ENCODE measurements around the gene TFEB.

The TFEB gene

DNA sequence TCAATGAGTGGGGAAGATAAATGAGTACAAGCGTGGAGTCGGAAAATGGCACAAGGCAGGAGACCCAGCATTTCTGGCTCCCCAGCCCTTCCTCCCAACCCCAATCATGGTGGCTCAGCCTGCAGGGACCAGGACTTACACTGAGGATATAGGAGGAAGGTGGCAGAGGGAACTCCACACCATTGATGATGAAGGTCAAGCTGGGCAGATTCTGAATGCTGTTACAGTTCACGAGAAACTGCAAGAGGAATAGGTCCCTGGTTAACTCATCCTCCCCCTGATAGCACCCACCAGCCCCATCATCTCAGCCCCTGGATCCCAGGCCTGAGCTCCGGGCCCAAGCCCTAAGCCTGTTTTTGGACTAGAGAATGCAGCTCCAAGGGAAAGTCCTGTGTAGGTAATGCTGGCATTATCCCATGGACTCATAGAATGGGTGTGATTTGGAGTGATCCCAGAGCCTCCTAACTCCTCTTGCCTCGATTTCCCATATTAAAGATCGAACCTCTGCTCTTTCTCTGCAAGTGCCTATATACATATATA, 2.3 kb upstream of the TFEB start:
- Mint-ChIP-seq H3K27ac (no peak overlapping the region), H3K27me3 (ENCODE audit: low read depth) (no peaks in the 10 kb centered on the region), H3K36me3 (ENCODE audit: low read depth) (no peaks in the 10 kb centered on the region), H3K4me1 (ENCODE audit: low read depth) (peaks cover 14% of the 10 kb centered on the region), H3K4me3 (no peak overlapping the region), H3K9me3 (no peaks in the 10 kb centered on the region)
- no peak for DNase-seq (ENCODE audit: low spot score)

DNA sequence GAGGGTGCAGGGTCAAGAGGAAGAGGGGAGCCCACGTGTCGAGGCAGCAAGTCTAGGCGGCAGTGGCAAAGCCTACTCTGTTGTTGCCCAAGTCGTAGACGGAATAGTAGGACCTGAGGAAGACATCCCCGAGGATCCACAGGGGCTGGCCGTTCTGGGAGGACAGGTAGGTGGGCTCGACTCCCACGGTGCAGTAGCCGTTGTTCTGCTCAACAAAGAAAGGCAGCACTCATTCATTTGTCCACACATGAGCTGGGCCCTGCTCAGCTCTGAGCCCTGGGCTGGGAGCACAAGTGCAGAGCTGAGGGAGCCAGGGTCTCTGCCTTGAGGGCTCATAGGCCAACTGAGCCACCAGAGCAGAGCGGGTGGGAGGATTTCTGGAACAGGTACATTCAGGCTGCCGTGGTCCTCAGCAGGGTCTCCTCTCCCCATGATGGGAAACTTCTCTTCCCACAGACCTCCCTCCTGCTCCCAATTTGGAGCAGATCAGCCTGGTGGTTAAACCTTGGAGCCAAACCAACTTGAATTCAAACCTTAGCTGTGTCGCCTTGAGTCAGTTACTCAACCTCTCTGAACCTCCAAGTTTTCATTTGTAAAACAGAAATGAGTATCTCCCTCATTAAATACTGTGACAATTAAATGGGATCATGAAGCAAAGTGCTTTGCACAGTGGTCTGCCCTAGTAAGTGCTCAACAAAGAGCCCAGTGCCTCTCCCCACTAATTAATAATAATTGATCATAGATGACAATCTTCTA, 1.6 kb upstream of the TFEB start:
- Mint-ChIP-seq H3K27ac (no peak overlapping the region), H3K4me3 (no peak overlapping the region), H3K9me3 (no peaks in the 10 kb centered on the region), H3K27me3 (ENCODE audit: low read depth) (no peaks in the 10 kb centered on the region), H3K36me3 (ENCODE audit: low read depth) (no peaks in the 10 kb centered on the region), H3K4me1 (ENCODE audit: low read depth) (peaks cover 18% of the 10 kb centered on the region)
- DNase-seq (ENCODE audit: low spot score), result no peak

DNA sequence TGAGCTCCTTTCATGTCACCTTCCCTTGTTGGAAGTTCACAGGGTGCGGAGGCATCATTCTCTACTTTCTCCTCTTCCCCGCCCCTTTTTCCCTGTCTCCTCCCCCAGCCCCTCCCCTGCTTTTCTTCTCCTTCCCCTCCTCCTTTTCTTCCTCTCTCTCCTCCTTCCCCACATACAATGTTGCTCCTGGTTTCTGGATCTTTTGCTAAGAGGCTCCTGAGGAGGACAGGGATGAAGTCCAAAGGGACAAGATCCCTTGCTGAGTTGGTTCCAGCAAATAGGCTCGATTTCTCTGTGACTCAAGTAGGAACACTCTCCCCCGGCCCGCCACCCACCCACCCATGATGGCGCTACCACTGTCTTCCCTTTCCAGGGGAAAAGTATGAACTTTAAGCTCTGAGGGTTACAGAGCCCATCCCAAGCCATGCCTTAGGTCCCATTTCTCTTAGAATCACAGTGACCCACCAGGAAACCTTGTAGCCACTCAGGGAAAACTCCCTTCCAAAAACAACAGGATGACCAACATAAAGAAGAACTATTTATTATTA, 852 bp upstream of the TFEB start:
- H3K4me1 Mint-ChIP-seq (ENCODE audit: low read depth), result peaks cover 18% of the 10 kb centered on the region
- H3K9me3 Mint-ChIP-seq, result no peaks in the 10 kb centered on the region
- H3K4me3 Mint-ChIP-seq, result peak overlapping the region; percentile 73
- no peak overlapping the region for H3K27ac Mint-ChIP-seq
- DNase-seq (ENCODE audit: low spot score), result no peak
- no peaks in the 10 kb centered on the region for H3K36me3 Mint-ChIP-seq (ENCODE audit: low read depth)
- H3K27me3 Mint-ChIP-seq (ENCODE audit: low read depth), result no peaks in the 10 kb centered on the region

DNA sequence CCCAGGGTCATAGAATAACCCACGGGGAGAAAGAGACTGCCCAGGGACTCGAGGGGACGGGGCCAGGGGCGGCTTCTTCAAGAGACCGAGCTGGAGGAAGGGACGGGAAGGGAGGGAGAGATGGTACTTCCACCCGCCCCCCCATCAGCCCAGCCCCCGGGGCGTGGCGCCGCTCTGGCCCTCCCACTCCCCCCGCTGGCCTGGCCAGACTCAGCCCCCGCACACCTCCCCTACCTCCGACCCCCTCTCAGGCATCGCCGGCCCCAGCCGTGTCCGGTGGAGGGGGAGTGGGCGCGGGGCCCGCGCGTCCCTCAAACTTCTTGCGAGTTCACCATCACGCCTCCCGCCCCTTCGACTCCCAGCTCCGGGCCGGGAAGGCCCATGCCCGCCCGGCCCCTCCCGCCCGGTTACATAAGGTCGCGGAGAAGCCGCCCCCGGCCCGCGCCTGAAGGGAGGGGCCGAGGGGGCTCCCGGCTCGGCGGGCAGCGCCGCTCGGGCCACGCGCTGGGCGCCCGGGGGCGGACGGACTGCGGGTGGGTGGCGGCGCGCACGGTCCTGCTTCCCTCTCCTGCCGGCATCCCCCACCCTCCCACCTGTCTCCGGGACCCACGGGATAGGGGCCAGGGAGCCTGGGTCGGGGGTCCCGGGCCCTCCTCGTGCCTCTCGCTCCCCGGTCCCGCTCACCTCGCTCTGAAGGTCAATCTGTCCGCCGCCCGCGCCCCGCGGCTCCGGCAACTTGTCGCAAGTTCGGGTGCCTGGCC, 562 bp downstream of the TFEB start:
- H3K9me3 Mint-ChIP-seq, result no peaks in the 10 kb centered on the region
- no peaks in the 10 kb centered on the region for H3K36me3 Mint-ChIP-seq (ENCODE audit: low read depth)
- peak; percentile 66 for DNase-seq (ENCODE audit: low spot score)
- peak overlapping the region; percentile 58 for H3K4me3 Mint-ChIP-seq
- H3K27ac Mint-ChIP-seq, result peak overlapping the region; percentile 49
- peaks cover 27% of the 10 kb centered on the region for H3K4me1 Mint-ChIP-seq (ENCODE audit: low read depth)
- no peaks in the 10 kb centered on the region for H3K27me3 Mint-ChIP-seq (ENCODE audit: low read depth)

DNA sequence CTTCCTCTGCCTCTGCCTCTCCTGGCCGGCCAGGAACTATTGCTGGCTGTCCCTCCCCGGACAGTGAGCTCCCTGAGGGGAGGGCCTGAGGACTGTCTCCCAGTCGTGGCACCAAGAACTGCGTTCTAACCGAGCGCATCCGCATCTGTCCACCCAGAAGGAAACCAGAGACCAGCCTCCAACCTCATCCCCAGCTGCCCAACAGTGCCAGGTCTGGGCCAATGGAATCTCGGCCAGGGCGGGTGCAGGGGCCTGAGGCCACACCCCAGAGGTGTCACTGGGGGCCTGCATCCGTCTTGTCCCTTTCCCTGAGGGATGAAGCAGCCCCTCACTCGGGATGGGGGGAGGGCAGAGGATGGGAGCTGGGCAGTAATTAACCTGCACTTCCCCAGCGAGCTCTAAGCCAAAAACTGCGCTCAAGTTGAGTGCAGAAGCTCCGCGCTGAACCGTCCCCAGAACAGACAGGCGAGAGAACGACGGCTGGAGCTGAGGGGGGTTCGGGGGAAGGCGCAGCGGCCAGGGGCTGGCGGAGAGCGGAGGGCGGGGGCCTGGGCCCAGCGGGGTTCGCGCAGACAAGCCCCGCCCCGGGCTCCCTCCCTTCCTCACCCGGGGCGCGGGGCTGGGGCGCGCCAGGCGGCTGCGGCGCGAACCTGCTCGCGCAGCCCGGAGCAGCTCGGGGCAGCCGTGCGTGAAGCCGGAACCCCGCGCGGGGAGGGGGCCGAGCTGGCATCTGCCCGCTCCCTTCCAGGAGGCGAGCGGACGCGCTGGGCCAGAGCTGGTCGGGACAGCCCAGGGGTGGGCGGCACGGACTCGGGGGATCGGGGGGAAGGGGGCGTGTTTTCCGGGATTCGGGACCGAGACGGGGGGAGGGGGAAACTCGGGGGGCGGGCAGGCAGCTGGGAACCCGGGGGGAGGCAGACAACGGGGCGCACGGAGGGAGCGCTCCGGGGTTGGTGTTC, 1.4 kb downstream of the TFEB start:
- Mint-ChIP-seq H3K9me3 (no peaks in the 10 kb centered on the region), H3K36me3 (ENCODE audit: low read depth) (no peaks in the 10 kb centered on the region), H3K4me3 (peak overlapping the region; percentile 83), H3K4me1 (ENCODE audit: low read depth) (peaks cover 27% of the 10 kb centered on the region), H3K27me3 (ENCODE audit: low read depth) (no peaks in the 10 kb centered on the region), H3K27ac (peak overlapping the region; percentile 78)
- peak; percentile 64 for DNase-seq (ENCODE audit: low spot score)

DNA sequence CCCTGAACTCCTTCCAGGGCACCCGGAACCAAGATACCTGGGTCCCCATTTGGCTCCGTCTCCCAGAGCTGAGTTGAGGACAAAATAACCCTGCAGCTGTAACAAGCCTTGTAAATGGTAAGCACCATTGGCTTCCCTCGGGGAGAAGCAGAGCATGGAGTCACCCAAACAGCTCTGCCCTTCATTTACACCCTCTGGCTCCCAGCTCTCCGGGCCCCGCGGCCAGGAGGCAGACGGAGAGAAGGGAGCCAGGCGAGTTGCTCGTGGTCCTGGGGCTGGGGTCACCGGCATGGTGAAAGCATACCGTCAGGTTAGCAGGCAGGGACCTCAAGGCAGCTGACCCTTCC, 2.1 kb downstream of the TFEB start:
- Mint-ChIP-seq H3K27me3 (ENCODE audit: low read depth) (no peaks in the 10 kb centered on the region), H3K36me3 (ENCODE audit: low read depth) (no peaks in the 10 kb centered on the region), H3K4me1 (ENCODE audit: low read depth) (peaks cover 27% of the 10 kb centered on the region), H3K9me3 (no peaks in the 10 kb centered on the region), H3K4me3 (peak overlapping the region; percentile 83), H3K27ac (peak overlapping the region; percentile 20)
- no peak for DNase-seq (ENCODE audit: low spot score)

GRCh38 chr6:41732591-41733359, 2.6 kb downstream of the TFEB start:
- Mint-ChIP-seq H3K27me3 (ENCODE audit: low read depth) (no peaks in the 10 kb centered on the region), H3K36me3 (ENCODE audit: low read depth) (no peaks in the 10 kb centered on the region), H3K9me3 (no peaks in the 10 kb centered on the region), H3K4me3 (peak overlapping the region; percentile 10), H3K4me1 (ENCODE audit: low read depth) (peaks cover 27% of the 10 kb centered on the region), H3K27ac (peak overlapping the region; percentile 67)
- DNase-seq (ENCODE audit: low spot score), result peak; percentile 56

GRCh38 chr6:41732149-41732548, 3.3 kb downstream of the TFEB start:
- Mint-ChIP-seq H3K27ac (peak overlapping the region; percentile 67), H3K36me3 (ENCODE audit: low read depth) (no peaks in the 10 kb centered on the region), H3K27me3 (ENCODE audit: low read depth) (no peaks in the 10 kb centered on the region), H3K9me3 (no peaks in the 10 kb centered on the region), H3K4me3 (peak overlapping the region; percentile 10), H3K4me1 (ENCODE audit: low read depth) (peaks cover 27% of the 10 kb centered on the region)
- no peak for DNase-seq (ENCODE audit: low spot score)

GRCh38 chr6:41731561-41732086, 3.8 kb downstream of the TFEB start:
- Mint-ChIP-seq H3K4me1 (ENCODE audit: low read depth) (peaks cover 29% of the 10 kb centered on the region), H3K36me3 (ENCODE audit: low read depth) (no peaks in the 10 kb centered on the region), H3K27me3 (ENCODE audit: low read depth) (no peaks in the 10 kb centered on the region), H3K9me3 (no peaks in the 10 kb centered on the region), H3K4me3 (no peak overlapping the region), H3K27ac (no peak overlapping the region)
- DNase-seq (ENCODE audit: low spot score), result no peak

GRCh38 chr6:41730531-41731436, 4.6 kb downstream of the TFEB start:
- no peaks in the 10 kb centered on the region for H3K27me3 Mint-ChIP-seq (ENCODE audit: low read depth)
- no peak overlapping the region for H3K27ac Mint-ChIP-seq
- H3K4me3 Mint-ChIP-seq, result peak overlapping the region; percentile 7
- no peaks in the 10 kb centered on the region for H3K9me3 Mint-ChIP-seq
- H3K36me3 Mint-ChIP-seq (ENCODE audit: low read depth), result no peaks in the 10 kb centered on the region
- H3K4me1 Mint-ChIP-seq (ENCODE audit: low read depth), result peaks cover 28% of the 10 kb centered on the region
- peak; percentile 32 for DNase-seq (ENCODE audit: low spot score)

GRCh38 chr6:41729624-41730023, 5.8 kb downstream of the TFEB start:
- Mint-ChIP-seq H3K9me3 (no peaks in the 10 kb centered on the region), H3K27ac (no peak overlapping the region), H3K4me3 (no peak overlapping the region), H3K4me1 (ENCODE audit: low read depth) (peaks cover 26% of the 10 kb centered on the region), H3K27me3 (ENCODE audit: low read depth) (no peaks in the 10 kb centered on the region), H3K36me3 (ENCODE audit: low read depth) (no peaks in the 10 kb centered on the region)
- DNase-seq (ENCODE audit: low spot score), result no peak

DNA sequence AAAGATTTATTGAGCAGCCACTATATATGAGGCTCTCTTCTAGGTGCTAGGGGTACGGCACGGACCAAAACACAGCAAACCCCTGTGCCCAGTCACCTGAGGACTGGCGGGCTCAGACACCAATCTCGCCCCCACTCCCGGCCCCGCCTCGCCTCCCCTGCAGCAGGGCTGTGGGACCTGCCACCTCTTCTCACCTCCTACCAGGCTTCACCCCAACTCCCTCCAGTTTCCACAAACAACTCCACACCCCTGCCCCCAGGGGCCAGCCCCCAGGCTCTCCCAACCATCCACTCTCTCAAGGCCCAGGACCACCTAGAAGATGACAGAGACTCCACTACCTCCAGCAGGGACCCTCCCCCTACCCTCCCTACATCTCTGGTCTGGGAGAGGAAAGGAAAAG, 6.5 kb downstream of the TFEB start:
- no peaks in the 10 kb centered on the region for H3K9me3 Mint-ChIP-seq
- no peak for DNase-seq (ENCODE audit: low spot score)
- H3K27ac Mint-ChIP-seq, result no peak overlapping the region
- H3K4me1 Mint-ChIP-seq (ENCODE audit: low read depth), result peaks cover 25% of the 10 kb centered on the region
- H3K27me3 Mint-ChIP-seq (ENCODE audit: low read depth), result no peaks in the 10 kb centered on the region
- H3K4me3 Mint-ChIP-seq, result no peak overlapping the region
- no peaks in the 10 kb centered on the region for H3K36me3 Mint-ChIP-seq (ENCODE audit: low read depth)

Data from T-helper 2 cell treated with Interferon-gamma antibody and Interleukin-4, amounts not matched to agents 5 μg/mL and 100 μg/mL, for 36 hours (primary cell).